ENCODE measurements around the gene GAS2. TPM values are rescaled to one million over a fixed set of nuclear protein-coding genes. Genes with fewer than 3 reads are reported as not detected.

Gene GAS2
- total RNA-seq, 1 experiment from 2014 or later, result 9.4 TPM

DNA sequence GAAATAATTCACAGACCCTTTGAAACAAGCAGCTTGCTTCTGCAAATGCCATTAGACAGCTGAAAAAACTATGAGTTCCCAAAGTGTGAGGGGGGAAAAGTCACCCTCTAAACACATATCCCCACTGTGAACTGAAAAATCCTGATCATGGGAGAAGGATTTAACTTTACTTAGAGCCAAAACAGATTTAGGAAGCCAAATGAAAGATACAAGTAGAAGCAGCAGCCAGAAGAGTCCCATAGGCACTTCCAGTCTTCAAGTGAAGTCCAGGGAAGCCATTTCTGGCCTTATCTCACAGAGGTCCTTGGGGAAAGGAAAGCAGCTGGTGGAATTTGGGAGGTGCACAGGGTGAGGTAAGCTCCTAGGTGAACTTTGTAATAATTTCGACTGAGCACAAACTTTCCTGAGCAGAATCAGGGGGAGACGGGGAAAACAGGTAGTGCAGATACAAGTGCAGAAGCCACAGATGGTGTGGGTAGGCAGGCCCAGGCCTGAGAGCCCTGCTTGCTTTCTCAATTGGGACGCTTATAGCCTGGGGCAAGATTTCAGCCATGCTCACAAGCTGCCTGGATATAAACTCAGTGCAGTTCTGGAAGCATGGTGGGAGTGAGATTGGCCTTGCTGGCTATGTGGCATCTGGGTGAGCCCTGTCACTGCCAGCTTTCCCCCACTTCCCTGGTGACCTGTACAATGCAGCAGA is 44.8 kb downstream of the GAS2 start:
- Histone ChIP-seq H3K4me1 (peaks cover 12% of the 10 kb centered on the region), H3K9me3 (peaks cover 6% of the 10 kb centered on the region; the same call in 1 of the 2 replicates), H3K36me3 (ENCODE audit: control insufficient read depth, insufficient read depth, low read length) (no peaks in the 10 kb centered on the region), H3K27me3 (replicated peaks; ENCODE audit: control insufficient read depth, insufficient read depth, low read length) (no peaks in the 10 kb centered on the region), H3K4me3 (ENCODE audit: low read depth, low read length) (no peak overlapping the region)
- Mint-ChIP-seq H3K36me3 (ENCODE audit: insufficient read depth, unreplicated experiment) (no peaks in the 10 kb centered on the region), H3K27ac (ENCODE audit: unreplicated experiment) (peak overlapping the region; percentile 31), H3K27me3 (ENCODE audit: insufficient read depth, unreplicated experiment) (no peaks in the 10 kb centered on the region), H3K4me1 (ENCODE audit: low read depth, unreplicated experiment) (peaks cover 14% of the 10 kb centered on the region), H3K4me3 (ENCODE audit: unreplicated experiment) (no peak overlapping the region), H3K9me3 (ENCODE audit: unreplicated experiment) (peaks cover 25% of the 10 kb centered on the region)
- no TSS peak for BruUV-seq (replicated peaks)
- DNase-seq, result peak; percentile 22 to 46
- TF ChIP-seq, protein P1, sequence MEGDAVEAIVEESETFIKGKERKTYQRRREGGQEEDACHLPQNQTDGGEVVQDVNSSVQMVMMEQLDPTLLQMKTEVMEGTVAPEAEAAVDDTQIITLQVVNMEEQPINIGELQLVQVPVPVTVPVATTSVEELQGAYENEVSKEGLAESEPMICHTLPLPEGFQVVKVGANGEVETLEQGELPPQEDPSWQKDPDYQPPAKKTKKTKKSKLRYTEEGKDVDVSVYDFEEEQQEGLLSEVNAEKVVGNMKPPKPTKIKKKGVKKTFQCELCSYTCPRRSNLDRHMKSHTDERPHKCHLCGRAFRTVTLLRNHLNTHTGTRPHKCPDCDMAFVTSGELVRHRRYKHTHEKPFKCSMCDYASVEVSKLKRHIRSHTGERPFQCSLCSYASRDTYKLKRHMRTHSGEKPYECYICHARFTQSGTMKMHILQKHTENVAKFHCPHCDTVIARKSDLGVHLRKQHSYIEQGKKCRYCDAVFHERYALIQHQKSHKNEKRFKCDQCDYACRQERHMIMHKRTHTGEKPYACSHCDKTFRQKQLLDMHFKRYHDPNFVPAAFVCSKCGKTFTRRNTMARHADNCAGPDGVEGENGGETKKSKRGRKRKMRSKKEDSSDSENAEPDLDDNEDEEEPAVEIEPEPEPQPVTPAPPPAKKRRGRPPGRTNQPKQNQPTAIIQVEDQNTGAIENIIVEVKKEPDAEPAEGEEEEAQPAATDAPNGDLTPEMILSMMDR (IDR thresholded peaks at IDR 0.05; ENCODE audit: insufficient read depth in 1 of 2, low read depth in 1 of 2, low read length in 1 of 2, severe bottlenecking in 1 of 2, unreplicated experiment in 1 of 2), result no peak
- CTCF ChIA-PET, result no interaction called here
- POLR2A ChIA-PET, result no interaction called here
- intact Hi-C loops (cut with micrococcal nuclease; ENCODE audit: unreplicated experiment), result loop anchor here (1.0 kb wide), 1 partner anchor 11 kb away; no protein-coding TSS in a partner anchor

DNA sequence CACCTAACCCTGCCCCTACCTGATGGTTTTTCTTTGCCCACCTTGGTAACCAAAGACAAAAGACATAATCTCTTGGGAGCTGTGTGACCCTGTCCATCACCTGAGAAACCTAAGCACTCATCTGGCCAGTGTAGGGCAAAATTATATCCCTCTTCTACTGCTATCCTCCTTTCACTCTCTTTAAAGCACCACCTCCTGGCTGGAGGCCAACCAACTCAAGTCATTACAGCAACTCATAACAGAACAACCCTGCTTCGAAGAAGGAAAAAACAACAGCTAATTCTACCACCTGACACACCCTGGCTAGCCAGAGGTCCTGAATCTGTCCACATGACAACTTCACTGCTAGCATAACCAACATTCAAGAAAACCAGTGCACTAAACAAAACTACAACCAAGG is 45.5 kb downstream of the GAS2 start:
- peak overlapping the region; percentile 31 for H3K27ac Mint-ChIP-seq (ENCODE audit: unreplicated experiment)
- BruUV-seq (replicated peaks), result no TSS peak
- intact Hi-C loops (cut with micrococcal nuclease; ENCODE audit: unreplicated experiment), result loop anchor here (1.0 kb wide), 1 partner anchor 12 kb away; no protein-coding TSS in a partner anchor
- no peaks in the 10 kb centered on the region for H3K27me3 ChIP-seq (replicated peaks; ENCODE audit: control insufficient read depth, insufficient read depth, low read length)
- no peak overlapping the region for H3K4me3 ChIP-seq (ENCODE audit: low read depth, low read length)
- no peak for DNase-seq
- no peaks in the 10 kb centered on the region for H3K36me3 Mint-ChIP-seq (ENCODE audit: insufficient read depth, unreplicated experiment)
- ChIA-PET CTCF (no interaction called here), POLR2A (no interaction called here)
- H3K9me3 Mint-ChIP-seq (ENCODE audit: unreplicated experiment), result peaks cover 25% of the 10 kb centered on the region
- H3K4me1 Mint-ChIP-seq (ENCODE audit: low read depth, unreplicated experiment), result peaks cover 12% of the 10 kb centered on the region
- H3K4me3 Mint-ChIP-seq (ENCODE audit: unreplicated experiment), result no peak overlapping the region
- no peaks in the 10 kb centered on the region for H3K36me3 ChIP-seq (ENCODE audit: control insufficient read depth, insufficient read depth, low read length)
- H3K27me3 Mint-ChIP-seq (ENCODE audit: insufficient read depth, unreplicated experiment), result no peaks in the 10 kb centered on the region
- H3K9me3 ChIP-seq, result peaks cover 6% of the 10 kb centered on the region; the same call in 1 of the 2 replicates
- peaks cover 12% of the 10 kb centered on the region for H3K4me1 ChIP-seq
- TF ChIP-seq, protein P1 (IDR thresholded peaks at IDR 0.05; ENCODE audit: insufficient read depth in 1 of 2, low read depth in 1 of 2, low read length in 1 of 2, severe bottlenecking in 1 of 2, unreplicated experiment in 1 of 2), result no peak

DNA sequence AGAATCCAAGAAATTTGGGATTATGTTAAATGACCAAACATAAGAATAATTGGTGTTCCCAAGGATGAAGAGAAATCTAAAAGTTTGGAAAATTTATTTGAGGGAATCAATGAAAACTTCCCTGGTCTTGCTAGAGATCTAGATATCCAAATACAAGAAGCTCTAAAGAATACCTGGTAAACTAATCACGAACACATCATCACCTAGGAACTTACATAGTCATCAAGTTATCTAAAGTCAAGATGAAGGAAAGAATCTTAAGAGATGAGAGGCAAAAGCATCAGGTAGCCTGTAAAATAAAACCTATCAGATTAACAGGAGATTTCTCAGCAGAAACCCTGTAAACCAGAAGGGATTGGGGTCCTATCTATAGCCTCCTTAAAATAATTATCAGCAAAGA is 46.9 kb downstream of the GAS2 start:
- intact Hi-C loops (cut with micrococcal nuclease; ENCODE audit: unreplicated experiment), result no loop called here
- Mint-ChIP-seq H3K4me3 (ENCODE audit: unreplicated experiment) (no peak overlapping the region), H3K9me3 (ENCODE audit: unreplicated experiment) (peaks cover 16% of the 10 kb centered on the region), H3K27ac (ENCODE audit: unreplicated experiment) (no peak overlapping the region), H3K36me3 (ENCODE audit: insufficient read depth, unreplicated experiment) (no peaks in the 10 kb centered on the region), H3K4me1 (ENCODE audit: low read depth, unreplicated experiment) (no peaks in the 10 kb centered on the region), H3K27me3 (ENCODE audit: insufficient read depth, unreplicated experiment) (no peaks in the 10 kb centered on the region)
- DNase-seq, result no peak
- CTCF ChIA-PET, result no interaction called here
- POLR2A ChIA-PET, result no interaction called here
- Histone ChIP-seq H3K9me3 (peaks cover 6% of the 10 kb centered on the region; the same call in 1 of the 2 replicates), H3K4me3 (ENCODE audit: low read depth, low read length) (no peak overlapping the region), H3K27me3 (replicated peaks; ENCODE audit: control insufficient read depth, insufficient read depth, low read length) (no peaks in the 10 kb centered on the region), H3K36me3 (ENCODE audit: control insufficient read depth, insufficient read depth, low read length) (no peaks in the 10 kb centered on the region), H3K4me1 (peaks cover 12% of the 10 kb centered on the region)
- no TSS peak for BruUV-seq (replicated peaks)
- TF ChIP-seq, protein P1 (IDR thresholded peaks at IDR 0.05; ENCODE audit: insufficient read depth in 1 of 2, low read depth in 1 of 2, low read length in 1 of 2, severe bottlenecking in 1 of 2, unreplicated experiment in 1 of 2), result no peak

Data from Caco-2 (cell line).